HG03175 (cell line): ENCODE results near the gene PTPRO.

ENCODE experiments used
- ATAC-seq: cut with Tn5 transposase; IDR thresholded peaks from one replicate; pipeline ENCODE4 v1.9.1; 2021; ENCODE audit warnings: mild to moderate bottlenecking, moderate library complexity; ENCODE audit not compliant: unreplicated experiment

PTPRO gene

GRCh38 chr12:15550793-15551192 is 228.5 kb downstream of the PTPRO start:
- ATAC-seq = no peak

GRCh38 chr12:15555446-15555845 is 233.1 kb downstream of the PTPRO start:
- ATAC-seq = no peak

GRCh38 chr12:15556411-15557102 is 234.2 kb downstream of the PTPRO start:
- ATAC-seq = no peak

DNA sequence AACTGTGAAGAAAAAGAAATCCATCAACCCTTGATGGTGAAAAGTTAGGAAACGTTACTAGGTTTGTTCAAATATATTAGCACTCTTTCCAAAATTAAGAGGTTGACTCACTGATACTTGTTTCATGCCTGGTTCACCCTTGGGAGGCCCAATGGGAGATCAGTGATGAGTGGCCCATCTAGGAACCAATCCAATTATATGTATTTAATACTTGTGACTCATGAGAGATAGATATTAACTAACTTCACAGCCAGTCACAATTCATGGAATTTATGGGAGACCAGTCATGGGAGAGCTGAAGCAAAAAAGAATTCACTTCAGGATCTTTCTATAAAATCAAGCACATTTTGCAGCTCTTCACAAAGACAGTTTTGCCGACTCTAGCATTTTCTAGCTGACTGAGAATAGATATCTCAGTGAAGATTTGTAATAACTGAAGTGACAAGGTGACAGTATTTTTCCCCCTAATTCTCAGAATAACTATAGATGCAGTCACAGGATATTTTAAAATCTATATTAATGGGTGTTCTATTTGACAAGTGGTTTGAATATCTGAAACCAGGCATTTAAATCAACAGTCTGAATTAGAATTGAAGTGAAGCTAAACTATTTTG is 236.7 kb downstream of the PTPRO start:
- no peak for ATAC-seq

- ATAC-seq = no peak
These were observed 239.1 kb downstream of the PTPRO start for GRCh38 chr12:15561396-15561795.

DNA sequence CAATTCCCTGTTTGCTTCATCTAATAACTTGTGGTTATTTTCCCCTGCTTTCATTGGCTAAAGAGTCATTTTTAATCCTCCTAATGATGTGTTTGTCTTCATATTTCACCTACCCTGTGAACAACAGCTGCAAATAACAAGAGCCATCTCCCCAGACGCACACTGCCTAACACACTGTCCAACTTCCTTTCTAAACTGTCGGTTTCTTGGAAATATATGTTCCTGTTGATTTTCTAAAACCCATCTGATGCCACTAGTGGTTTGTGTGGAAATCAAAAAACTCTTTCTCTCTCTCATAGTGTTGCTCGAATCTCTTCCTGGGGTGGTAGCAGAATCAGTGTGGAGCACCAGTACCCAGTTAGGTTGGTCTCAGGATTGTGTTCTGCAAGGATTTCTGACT is 240.0 kb downstream of the PTPRO start:
- ATAC-seq = no peak

- peak; percentile 70 for ATAC-seq
These were observed 241.4 kb downstream of the PTPRO start for GRCh38 chr12:15563663-15564062.

GRCh38 chr12:15574353-15574752 is 252.0 kb downstream of the PTPRO start:
- no peak for ATAC-seq

DNA sequence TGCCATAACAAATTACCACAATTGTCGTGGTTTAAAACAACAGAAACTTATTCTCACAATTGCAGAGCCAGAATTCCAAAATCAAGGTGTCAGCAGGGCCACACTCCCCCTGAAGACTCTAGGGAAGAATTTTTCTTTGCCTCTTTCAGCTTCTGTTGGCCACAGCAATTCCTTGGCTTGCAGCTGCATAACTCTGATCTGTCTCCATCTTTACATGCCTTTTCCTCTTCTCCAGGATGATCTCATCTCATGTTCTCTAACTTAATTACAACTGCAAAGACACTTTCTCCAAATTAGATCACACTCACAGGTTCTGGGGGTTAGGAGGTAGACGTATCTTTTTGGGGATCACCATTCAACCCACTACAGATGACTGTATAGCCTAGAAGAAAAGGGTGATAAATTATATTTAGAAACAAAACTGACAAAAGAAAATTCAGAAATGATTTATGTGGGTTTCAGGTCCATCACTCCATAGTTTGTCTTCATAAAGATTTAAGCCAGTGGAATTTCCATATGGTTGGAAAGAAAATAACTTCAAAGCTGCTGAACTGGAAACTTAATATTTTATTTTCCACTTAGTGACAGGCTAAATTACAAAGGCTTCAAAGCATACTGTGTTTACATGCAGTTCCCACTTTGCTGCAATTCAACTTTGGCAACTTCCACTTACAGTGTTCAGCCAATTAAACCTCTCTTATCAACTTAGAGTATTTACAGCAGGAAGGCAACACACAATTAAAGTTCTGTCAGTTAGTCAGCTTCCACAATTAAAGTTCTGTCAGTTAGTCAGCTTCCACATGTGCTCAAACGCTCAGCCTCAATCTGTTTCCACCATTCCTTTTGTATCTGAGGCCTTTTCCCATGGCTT is 253.6 kb downstream of the PTPRO start:
- ATAC-seq = no peak

GRCh38 chr12:15580431-15580830 is 258.1 kb downstream of the PTPRO start:
- no peak for ATAC-seq

DNA sequence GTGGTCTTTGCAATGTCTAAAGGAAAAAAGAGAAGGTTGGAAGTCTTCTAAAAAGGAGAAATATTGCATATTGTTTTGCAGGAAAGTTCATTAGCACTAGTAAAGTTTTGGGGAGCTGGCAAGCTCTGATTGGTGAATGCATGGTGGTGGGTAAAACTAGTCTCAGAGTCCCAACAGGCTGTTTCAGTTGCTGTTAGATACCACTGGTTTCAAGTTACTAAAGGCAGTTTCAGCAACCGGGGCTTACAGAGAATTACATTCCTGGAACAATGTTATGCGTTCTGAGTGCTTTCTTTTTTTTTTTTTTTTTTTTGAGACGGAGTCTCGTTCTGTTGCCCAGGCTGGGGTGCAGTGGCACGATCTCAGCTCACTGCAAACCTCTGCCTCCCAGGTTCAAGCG is 258.7 kb downstream of the PTPRO start:
- ATAC-seq = no peak

GRCh38 chr12:15583804-15584203 is 261.5 kb downstream of the PTPRO start:
- no peak for ATAC-seq

DNA sequence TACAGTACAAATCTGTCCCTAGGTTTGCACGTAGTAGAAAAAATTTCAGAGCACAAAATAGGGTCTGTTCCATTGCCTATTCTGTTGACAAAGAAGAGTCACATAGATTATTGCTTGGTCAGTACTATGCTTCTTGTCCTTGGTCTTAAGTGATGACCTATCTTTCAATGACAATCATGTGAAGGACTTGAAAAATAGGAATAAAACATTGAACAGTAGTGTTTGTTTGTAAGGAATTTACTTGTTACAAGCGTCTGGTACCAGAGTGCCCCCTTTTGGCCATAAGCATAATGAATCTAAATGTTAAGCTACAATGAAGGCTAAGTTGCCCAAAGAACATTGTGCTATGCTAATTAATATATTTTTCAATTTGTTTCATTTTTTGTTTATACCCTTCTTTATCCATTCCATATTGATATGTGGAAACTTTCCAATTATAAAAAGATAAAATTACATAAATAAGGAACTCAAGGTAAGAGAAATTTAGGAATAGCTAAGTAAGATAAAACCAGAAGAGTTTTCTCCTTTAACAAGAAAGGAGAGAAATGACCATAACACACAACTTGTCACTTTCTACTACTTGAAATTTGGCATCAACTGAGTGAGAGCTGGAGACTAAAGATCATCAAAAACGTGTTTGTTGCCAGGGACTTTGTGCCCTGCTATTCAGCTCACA is 262.2 kb downstream of the PTPRO start:
- ATAC-seq = peak; percentile 57

DNA sequence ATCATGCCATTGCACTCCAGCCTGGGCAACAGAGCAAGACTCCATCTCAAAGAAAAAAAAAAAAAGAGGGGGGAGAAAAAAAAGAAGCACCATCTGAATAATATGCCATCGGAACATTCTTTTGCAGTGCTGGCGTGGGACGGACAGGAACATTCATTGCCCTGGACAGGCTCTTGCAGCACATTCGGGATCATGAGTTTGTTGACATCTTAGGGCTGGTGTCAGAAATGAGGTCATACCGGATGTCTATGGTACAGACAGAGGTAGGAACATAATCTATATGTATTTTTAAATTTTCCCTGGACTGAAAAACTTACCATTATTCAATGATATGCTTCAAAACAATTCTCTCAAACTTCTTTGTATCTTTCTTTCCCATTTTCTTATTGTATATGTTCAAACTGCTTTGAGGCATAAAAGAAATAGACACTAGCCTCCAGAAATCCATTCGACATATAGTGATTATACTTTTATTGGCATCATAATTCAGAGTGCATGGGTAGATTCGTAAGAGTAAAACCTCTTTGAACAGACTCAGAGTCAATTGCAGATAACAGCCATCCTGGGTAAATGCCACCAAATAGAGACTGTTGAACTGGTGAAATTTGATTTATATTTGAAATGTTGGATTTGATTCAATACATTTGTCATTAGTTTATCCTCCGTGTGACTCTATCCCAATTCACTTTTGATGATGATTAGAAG is 267.2 kb downstream of the PTPRO start:
- ATAC-seq = no peak

GRCh38 chr12:15590180-15590826 is 268.0 kb downstream of the PTPRO start:
- peak; percentile 94 for ATAC-seq

- no peak for ATAC-seq
These were observed 269.5 kb downstream of the PTPRO start for GRCh38 chr12:15591811-15592210.

DNA sequence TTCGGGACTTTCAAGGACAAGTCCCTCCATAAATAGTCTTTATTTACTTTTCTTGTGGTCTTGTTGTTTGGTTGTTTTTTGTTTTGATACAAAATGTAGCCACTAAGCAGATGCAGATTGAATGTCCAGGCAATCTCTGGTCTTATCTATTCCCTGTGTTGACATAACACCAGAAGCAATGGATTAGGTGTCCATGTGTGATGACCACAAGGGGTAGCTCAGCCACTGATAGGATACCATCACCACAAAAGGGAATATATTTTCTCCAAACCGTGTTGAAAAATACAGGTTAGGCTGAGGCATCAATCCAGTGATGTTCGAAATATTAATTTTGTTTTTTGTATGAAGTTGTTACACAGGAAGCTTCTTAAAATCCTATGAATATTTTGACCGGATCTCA is 270.6 kb downstream of the PTPRO start:
- no peak for ATAC-seq

DNA sequence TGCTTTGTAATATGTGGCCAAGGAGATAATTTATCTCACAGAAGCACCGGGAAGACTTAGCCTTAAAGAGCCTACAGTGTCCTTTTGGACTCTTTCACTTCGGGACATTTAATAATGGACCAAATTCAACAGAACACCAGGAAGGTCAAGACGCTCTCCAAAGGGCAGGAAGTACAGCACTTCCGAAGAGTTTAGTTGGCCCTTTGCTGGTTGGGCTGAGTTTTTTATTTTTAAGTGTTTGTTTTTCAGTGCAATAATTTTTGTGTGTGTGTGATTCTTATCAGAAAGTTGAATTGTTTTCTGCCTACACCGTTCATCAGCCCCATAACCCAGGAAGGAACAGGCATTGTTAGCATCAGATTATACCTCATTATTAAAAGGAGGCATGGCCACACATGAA is 273.9 kb downstream of the PTPRO start:
- ATAC-seq = no peak

GRCh38 chr12:15597125-15597830 is 275.0 kb downstream of the PTPRO start:
- ATAC-seq = no peak
